HUES48 (cell line): ENCODE data around the gene ST6GAL2.

Experiments
- H3K27ac ChIP-seq: one replicate; pipeline ENCODE4 v1.7.0; 2013; ENCODE audit warnings: low read depth, low read length, inconsistent platforms
- H3K27me3 ChIP-seq: 2 replicates; pipeline ENCODE4 v1.6.1; 2013; ENCODE audit warnings: mild to moderate bottlenecking, low read length; ENCODE audit not compliant: control insufficient read depth, insufficient read depth
- H3K36me3 ChIP-seq: 2 replicates; pipeline ENCODE4 v1.6.1; 2013; ENCODE audit warnings: low read length; ENCODE audit not compliant: control insufficient read depth, insufficient read depth
- H3K4me1 ChIP-seq: 2 replicates; pipeline ENCODE4 v1.6.1; 2013; ENCODE audit warnings: mild to moderate bottlenecking, low read length; ENCODE audit not compliant: control insufficient read depth, insufficient read depth
- H3K4me3 ChIP-seq: 2 replicates; pipeline ENCODE4 v1.5.1; 2013; ENCODE audit warnings: mild to moderate bottlenecking, low read depth, low read length
- H3K9ac ChIP-seq: 2 replicates; pipeline ENCODE4 v1.6.1; 2013; ENCODE audit warnings: mild to moderate bottlenecking, low read depth, low read length, moderate library complexity
- H3K9me3 ChIP-seq: 2 replicates; pipeline ENCODE4 v1.6.1; 2013; ENCODE audit warnings: low read length; ENCODE audit not compliant: control insufficient read depth, insufficient read depth

The ST6GAL2 gene

GRCh38 chr2:106885971-106886915 is at the start of gene ST6GAL2:
Gene ST6GAL2, minus strand, starts transcription at chr2:106886167. Its CDS starts 42,190 bp downstream, at chr2:106843977.
- Histone ChIP-seq H3K27ac (peak within 1 kb of the TSS; percentile 5), H3K36me3 (no peaks in the 10 kb centered on the region), H3K27me3 (peaks cover 46% of the 10 kb centered on the region), H3K9me3 (no peaks in the 10 kb centered on the region), H3K4me1 (peaks cover 41% of the 10 kb centered on the region), H3K9ac (peak within 1 kb of the TSS; percentile 65), H3K4me3 (peak within 1 kb of the TSS; percentile 79)

DNA sequence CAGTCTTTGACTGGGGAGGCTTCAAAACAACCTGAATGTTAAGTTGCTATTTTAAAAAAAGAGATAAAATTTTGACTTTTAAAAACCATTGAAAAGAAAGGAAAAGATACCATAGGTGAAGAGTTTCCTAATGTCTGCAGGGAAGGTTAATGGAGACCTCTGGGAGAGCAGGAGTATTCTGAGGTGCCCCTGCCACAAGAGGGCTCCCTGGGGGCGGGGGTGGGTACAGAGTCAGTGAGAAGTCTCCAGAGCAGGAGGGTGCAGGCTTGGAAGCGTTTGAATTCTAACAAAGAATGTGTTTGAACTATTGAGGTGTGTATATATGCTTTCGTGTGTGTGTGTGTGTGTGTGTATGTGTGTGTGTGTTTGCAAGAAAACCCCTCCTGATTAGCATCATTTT is 46.7 kb upstream of the ST6GAL2 start:
- no peak overlapping the region for H3K4me3 ChIP-seq
- no peaks in the 10 kb centered on the region for H3K36me3 ChIP-seq
- H3K27ac ChIP-seq = no peak overlapping the region
- H3K9ac ChIP-seq = no peak overlapping the region
- no peaks in the 10 kb centered on the region for H3K4me1 ChIP-seq
- no peaks in the 10 kb centered on the region for H3K9me3 ChIP-seq
- no peaks in the 10 kb centered on the region for H3K27me3 ChIP-seq

DNA sequence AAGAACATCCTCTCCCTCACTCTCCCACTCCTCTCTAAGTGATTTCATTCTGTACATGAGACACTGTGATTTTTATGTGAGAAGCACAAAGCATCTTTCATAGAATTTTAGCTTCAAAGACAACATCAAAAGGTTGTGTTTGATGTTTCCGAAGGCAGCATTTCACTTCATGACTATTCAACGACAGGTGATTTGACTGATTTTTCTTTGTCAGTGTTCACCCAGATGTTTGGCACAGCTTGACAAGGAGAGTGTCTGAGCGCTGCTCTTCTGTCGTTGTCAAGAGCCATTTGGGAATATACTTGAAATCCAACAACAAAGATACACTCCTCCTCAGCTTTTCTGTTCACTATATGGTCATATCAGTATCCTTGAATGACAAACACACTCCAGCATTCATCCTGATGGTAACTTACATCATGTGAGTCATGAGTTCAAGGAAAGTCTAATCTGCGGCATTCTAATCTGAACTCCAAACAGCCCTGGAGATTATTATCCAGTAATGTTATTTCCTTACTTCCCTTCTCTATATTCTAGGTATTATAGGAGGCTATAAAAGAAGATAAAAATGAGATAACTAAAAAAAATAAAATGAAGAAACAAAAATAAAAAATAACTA is 45.9 kb upstream of the ST6GAL2 start:
- Histone ChIP-seq H3K9me3 (peaks cover 1% of the 10 kb centered on the region; the same call in 1 of the 2 replicates), H3K27ac (no peak overlapping the region), H3K4me3 (no peak overlapping the region), H3K9ac (no peak overlapping the region), H3K36me3 (no peaks in the 10 kb centered on the region), H3K4me1 (no peaks in the 10 kb centered on the region), H3K27me3 (no peaks in the 10 kb centered on the region)

- Histone ChIP-seq H3K4me3 (no peak overlapping the region), H3K36me3 (no peaks in the 10 kb centered on the region), H3K27me3 (no peaks in the 10 kb centered on the region), H3K4me1 (peaks cover 16% of the 10 kb centered on the region), H3K9me3 (peaks cover 3% of the 10 kb centered on the region), H3K9ac (no peak overlapping the region), H3K27ac (no peak overlapping the region)
Observed at GRCh38 chr2:106921451-106921850, 35.5 kb upstream of the ST6GAL2 start.

GRCh38 chr2:106919012-106919411 is 33.0 kb upstream of the ST6GAL2 start:
- Histone ChIP-seq H3K4me1 (peaks cover 16% of the 10 kb centered on the region), H3K27me3 (no peaks in the 10 kb centered on the region), H3K4me3 (no peak overlapping the region), H3K9me3 (no peaks in the 10 kb centered on the region), H3K36me3 (no peaks in the 10 kb centered on the region), H3K9ac (no peak overlapping the region), H3K27ac (no peak overlapping the region)

- no peaks in the 10 kb centered on the region for H3K36me3 ChIP-seq
- H3K9ac ChIP-seq = no peak overlapping the region
- no peak overlapping the region for H3K27ac ChIP-seq
- no peaks in the 10 kb centered on the region for H3K27me3 ChIP-seq
- no peak overlapping the region for H3K4me3 ChIP-seq
- peaks cover 9% of the 10 kb centered on the region for H3K9me3 ChIP-seq
- H3K4me1 ChIP-seq = no peaks in the 10 kb centered on the region
Observed at GRCh38 chr2:106904242-106904641, 18.3 kb upstream of the ST6GAL2 start.

GRCh38 chr2:106899786-106900530 is 14.0 kb upstream of the ST6GAL2 start:
- Histone ChIP-seq H3K9me3 (no peaks in the 10 kb centered on the region), H3K27ac (no peak overlapping the region), H3K9ac (no peak overlapping the region), H3K4me1 (no peaks in the 10 kb centered on the region), H3K36me3 (no peaks in the 10 kb centered on the region), H3K27me3 (no peaks in the 10 kb centered on the region), H3K4me3 (no peak overlapping the region)

- no peaks in the 10 kb centered on the region for H3K9me3 ChIP-seq
- peaks cover 22% of the 10 kb centered on the region for H3K4me1 ChIP-seq
- H3K4me3 ChIP-seq = no peak overlapping the region
- H3K9ac ChIP-seq = no peak overlapping the region
- H3K27me3 ChIP-seq = no peaks in the 10 kb centered on the region
- no peak overlapping the region for H3K27ac ChIP-seq
- H3K36me3 ChIP-seq = no peaks in the 10 kb centered on the region
Observed at GRCh38 chr2:106894545-106894944, 8.6 kb upstream of the ST6GAL2 start.

DNA sequence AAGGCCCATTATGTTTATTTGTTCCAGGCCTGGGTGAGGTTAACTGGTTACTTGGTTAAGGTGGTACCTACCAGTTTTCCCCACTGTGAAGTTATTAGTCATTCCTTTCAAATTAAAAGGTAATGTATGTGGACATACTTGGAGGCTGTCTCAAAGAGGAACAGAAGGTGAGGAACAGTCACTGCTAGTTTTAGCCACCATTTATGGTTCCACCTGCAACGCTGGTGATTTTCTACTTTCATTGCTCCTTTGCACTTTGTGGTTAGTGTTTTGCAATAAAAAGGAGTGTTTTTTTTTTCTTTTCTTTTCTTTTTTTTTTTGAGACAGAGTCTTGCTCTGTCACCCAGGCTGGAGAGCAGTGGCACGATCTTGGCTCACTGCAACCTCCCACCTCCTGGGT is 6.1 kb upstream of the ST6GAL2 start:
- Histone ChIP-seq H3K27me3 (peaks cover 11% of the 10 kb centered on the region), H3K27ac (no peak overlapping the region), H3K9me3 (no peaks in the 10 kb centered on the region), H3K4me3 (no peak overlapping the region), H3K9ac (no peak overlapping the region), H3K36me3 (no peaks in the 10 kb centered on the region), H3K4me1 (peaks cover 26% of the 10 kb centered on the region)

DNA sequence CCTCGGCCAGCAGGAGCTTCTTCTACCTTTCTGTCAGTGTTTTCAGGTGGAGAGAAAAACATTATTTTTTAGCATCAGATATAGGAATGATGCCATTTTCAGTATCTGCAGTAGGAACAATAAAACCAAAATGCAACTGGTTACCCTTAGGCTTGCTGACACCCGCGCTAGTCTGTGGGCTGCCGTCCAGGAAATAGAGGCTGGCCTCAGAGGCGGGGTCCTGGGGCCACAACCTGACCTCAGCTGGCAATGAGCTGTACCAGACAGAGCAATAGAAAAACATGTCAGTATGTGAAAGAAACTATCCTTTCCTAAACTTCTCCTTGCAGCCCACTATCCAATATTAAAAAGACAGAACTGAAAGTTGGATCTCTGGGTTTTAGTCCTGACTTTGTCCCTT is 4.6 kb upstream of the ST6GAL2 start:
- Histone ChIP-seq H3K27me3 (peaks cover 18% of the 10 kb centered on the region), H3K4me1 (peaks cover 26% of the 10 kb centered on the region), H3K36me3 (no peaks in the 10 kb centered on the region), H3K9me3 (no peaks in the 10 kb centered on the region), H3K4me3 (peak overlapping the region; percentile 31; the same call in 1 of the 2 replicates), H3K27ac (peak overlapping the region; percentile 2), H3K9ac (no peak overlapping the region)
